ENCODE data around the gene CIP2A.

GRCh38 chr3:108610651-108611050 is 21.4 kb upstream of the CIP2A start:
- TF ChIP-seq CTCF (IDR thresholded peaks at IDR 0.05; ENCODE audit: low read depth, low read length, poor library complexity, severe bottlenecking) (no peak), EZH2phosphoT487 (IDR thresholded peaks at IDR 0.05; ENCODE audit: borderline replicate concordance, low read length) (no peak)
